ENCODE results near the gene ZNF283.
"Not testable (repeated sequence)": the region's sequence is repeated elsewhere in the genome, so short reads cannot be mapped to it uniquely, and the experiment has no call there.

Gene ZNF283

GRCh38 chr19:43809762-43810696, 17.1 kb upstream of the ZNF283 start:
- TF ChIP-seq, protein P1, sequence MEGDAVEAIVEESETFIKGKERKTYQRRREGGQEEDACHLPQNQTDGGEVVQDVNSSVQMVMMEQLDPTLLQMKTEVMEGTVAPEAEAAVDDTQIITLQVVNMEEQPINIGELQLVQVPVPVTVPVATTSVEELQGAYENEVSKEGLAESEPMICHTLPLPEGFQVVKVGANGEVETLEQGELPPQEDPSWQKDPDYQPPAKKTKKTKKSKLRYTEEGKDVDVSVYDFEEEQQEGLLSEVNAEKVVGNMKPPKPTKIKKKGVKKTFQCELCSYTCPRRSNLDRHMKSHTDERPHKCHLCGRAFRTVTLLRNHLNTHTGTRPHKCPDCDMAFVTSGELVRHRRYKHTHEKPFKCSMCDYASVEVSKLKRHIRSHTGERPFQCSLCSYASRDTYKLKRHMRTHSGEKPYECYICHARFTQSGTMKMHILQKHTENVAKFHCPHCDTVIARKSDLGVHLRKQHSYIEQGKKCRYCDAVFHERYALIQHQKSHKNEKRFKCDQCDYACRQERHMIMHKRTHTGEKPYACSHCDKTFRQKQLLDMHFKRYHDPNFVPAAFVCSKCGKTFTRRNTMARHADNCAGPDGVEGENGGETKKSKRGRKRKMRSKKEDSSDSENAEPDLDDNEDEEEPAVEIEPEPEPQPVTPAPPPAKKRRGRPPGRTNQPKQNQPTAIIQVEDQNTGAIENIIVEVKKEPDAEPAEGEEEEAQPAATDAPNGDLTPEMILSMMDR (IDR thresholded peaks at IDR 0.05; ENCODE audit: low read depth, low read length, missing control alignments): peak; percentile 47
- H3K4me3 ChIP-seq (replicated peaks; ENCODE audit: low read depth, low read length): no peak overlapping the region
- no peak for DNase-seq (ENCODE audit: extremely low read depth, low read depth)

DNA sequence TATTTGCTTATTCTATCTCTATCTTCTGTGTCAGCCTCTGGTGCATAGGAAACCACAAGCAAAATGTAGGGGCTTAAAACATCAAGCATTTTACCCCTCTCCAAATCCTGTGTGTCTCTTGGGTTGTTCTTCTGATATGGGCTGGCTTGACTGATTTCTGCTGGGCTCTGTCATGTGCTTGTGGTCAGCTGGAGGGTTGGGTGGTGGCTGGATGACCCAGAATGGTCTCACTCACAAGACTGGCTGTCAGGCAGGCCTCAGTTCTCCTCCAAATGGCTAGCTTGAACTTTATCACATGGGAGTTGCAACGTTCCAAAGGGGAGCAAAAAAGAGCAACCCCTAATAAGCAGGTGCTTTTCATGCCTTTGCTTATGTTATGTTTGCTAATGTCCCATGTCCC, 15.3 kb upstream of the ZNF283 start:
- TF ChIP-seq, protein P1 (IDR thresholded peaks at IDR 0.05; ENCODE audit: low read depth, low read length, missing control alignments): no peak
- DNase-seq (ENCODE audit: extremely low read depth, low read depth): no peak
- H3K4me3 ChIP-seq (replicated peaks; ENCODE audit: low read depth, low read length): no peak overlapping the region

GRCh38 chr19:43812259-43812658, 14.9 kb upstream of the ZNF283 start:
- TF ChIP-seq, protein P1 (IDR thresholded peaks at IDR 0.05; ENCODE audit: low read depth, low read length, missing control alignments): no peak
- DNase-seq (ENCODE audit: extremely low read depth, low read depth): no peak
- H3K4me3 ChIP-seq (replicated peaks; ENCODE audit: low read depth, low read length): no peak overlapping the region

DNA sequence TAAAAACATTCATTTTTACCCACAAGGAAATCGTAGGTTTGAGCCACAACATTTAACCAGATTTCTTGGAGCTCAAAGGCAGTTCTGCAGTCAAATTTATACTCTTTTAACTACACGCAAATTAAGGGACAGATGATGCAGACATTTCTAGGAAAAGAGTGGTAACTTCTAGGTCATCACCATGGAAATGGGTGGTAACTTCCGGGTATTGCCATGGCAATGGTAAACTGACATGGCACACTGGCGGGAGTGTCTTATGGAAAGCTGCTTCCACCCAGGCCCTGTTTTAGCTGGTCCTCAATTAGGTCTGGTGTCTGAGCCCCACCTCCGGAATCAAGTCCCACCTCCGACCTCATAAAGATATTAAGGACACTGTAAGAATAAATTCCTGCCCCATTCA, 14.4 kb upstream of the ZNF283 start:
- no peak for DNase-seq (ENCODE audit: extremely low read depth, low read depth)
- TF ChIP-seq, protein P1 (IDR thresholded peaks at IDR 0.05; ENCODE audit: low read depth, low read length, missing control alignments): no peak
- H3K4me3 ChIP-seq (replicated peaks; ENCODE audit: low read depth, low read length): no peak overlapping the region

- TF ChIP-seq, protein P1 (IDR thresholded peaks at IDR 0.05; ENCODE audit: low read depth, low read length, missing control alignments): no peak
- DNase-seq (ENCODE audit: extremely low read depth, low read depth): no peak
- H3K4me3 ChIP-seq (replicated peaks; ENCODE audit: low read depth, low read length): no peak overlapping the region
These were observed 12.3 kb upstream of the ZNF283 start for GRCh38 chr19:43814663-43815352.

DNA sequence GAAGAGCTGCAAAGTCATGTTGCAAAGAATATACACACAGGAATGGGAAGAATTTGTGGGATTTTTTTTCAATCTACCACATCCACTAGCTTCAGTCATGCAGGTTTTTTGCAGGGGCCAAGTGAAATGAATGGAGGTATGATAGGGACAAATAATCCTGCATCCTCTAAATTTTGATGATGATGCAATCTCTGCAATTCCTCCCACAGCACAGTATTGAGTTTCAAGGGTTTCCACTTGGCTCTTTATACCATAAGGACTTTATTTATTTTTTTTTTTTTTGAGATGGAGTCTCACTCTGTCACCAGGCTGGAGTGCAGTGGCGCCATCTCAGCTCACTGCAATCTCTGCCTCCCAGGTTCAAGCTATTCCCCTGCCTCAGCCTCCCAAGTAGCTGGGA, 9.7 kb upstream of the ZNF283 start:
- not testable (repeated sequence) for DNase-seq (ENCODE audit: extremely low read depth, low read depth); H3K4me3 ChIP-seq (replicated peaks; ENCODE audit: low read depth, low read length)

DNA sequence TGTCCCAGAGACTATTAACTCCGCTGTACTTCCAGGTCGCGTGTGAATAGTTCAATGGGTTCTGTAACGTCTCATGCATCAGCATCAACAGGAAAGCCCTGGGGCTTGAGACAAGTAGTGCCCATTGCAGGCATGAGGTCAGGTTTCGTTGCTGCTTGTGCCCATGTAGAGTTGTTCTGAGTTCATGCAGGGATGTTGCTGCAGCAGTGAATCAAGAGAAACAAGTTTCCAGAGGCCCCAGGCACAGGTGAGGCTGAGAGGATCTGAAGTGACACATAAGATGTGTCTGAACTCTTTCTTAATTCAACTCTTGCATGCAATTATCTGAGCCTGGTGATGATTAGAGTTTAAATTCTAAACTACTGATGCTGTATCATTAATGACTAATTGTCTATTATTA, 8.6 kb upstream of the ZNF283 start:
- H3K4me3 ChIP-seq (replicated peaks; ENCODE audit: low read depth, low read length): no peak overlapping the region
- TF ChIP-seq, protein P1 (IDR thresholded peaks at IDR 0.05; ENCODE audit: low read depth, low read length, missing control alignments): no peak
- no peak for DNase-seq (ENCODE audit: extremely low read depth, low read depth)

Data from HFF-Myc (cell line).